Measurements from ENCODE around the gene LSM4. TPM values are rescaled to one million over a fixed set of nuclear protein-coding genes. Genes with fewer than 3 reads are reported as not detected.

Gene LSM4
- total and polyA plus RNA-seq, 2 donors (not counting 3 experiments of a cell fraction or from before 2014, with no cell fraction given): 118 to 119 TPM

GRCh38 chr19:18353378-18354005 is 30.6 kb upstream of the LSM4 start:
- ChIA-PET CTCF (interaction anchor here (0.7 to 2.5 kb wide), 3 partner anchors 33 to 58 kb away, joined by 3 to 11 read pairs (median 4); partner anchors contain the start of gene GDF15), POLR2A (no interaction called here)
- TF ChIP-seq FOS (IDR thresholded peaks at IDR 0.05; ENCODE audit: borderline replicate concordance, insufficient read depth, low read length) (no peak), JUN (IDR thresholded peaks at IDR 0.05; ENCODE audit: borderline replicate concordance, insufficient read depth, insufficient read length, low read depth) (no peak)
- H3K79me2 ChIP-seq (ENCODE audit: control insufficient read depth, insufficient read depth, low read length): no peaks in the 10 kb centered on the region
- no TSS peak for BruUV-seq (replicated peaks)
- H3K4me1 ChIP-seq (ENCODE audit: control insufficient read depth, extremely low read depth, insufficient read depth, low read length): no peaks in the 10 kb centered on the region
- no peak overlapping the region for H2AFZ ChIP-seq (ENCODE audit: low read depth, low read length)
- H3K9me3 ChIP-seq (replicated peaks; ENCODE audit: control insufficient read depth, insufficient read depth, low read length): no peaks in the 10 kb centered on the region
- DNase-seq (ENCODE audit: low read depth, low spot score) (no peak), FAIRE-seq (no peak)
- H4K20me1 ChIP-seq (replicated peaks; ENCODE audit: control insufficient read depth, extremely low read depth, insufficient read depth, low read length): no peaks in the 10 kb centered on the region
- no peak overlapping the region for H3K27ac ChIP-seq (ENCODE audit: insufficient read depth, low read depth, low read length)
- H3K4me3 ChIP-seq (replicated peaks in 1 of 3; ENCODE audit: insufficient read depth in 1 of 3, low read depth in 1 of 3, low read length in 3 of 3): no peak overlapping the region
- no peaks in the 10 kb centered on the region for H3K9me1 ChIP-seq (replicated peaks; ENCODE audit: control insufficient read depth, extremely low read depth, insufficient read depth, low read length)
- H3K36me3 ChIP-seq (ENCODE audit: control insufficient read depth in 2 of 2, extremely low read depth in 1 of 2, insufficient read depth in 2 of 2, low read length in 2 of 2): peaks cover 0 to 10% of the 10 kb centered on the region in 2 experiments
- H3K27me3 ChIP-seq (ENCODE audit: control insufficient read depth in 2 of 2, insufficient read depth in 2 of 2, low read length in 2 of 2): no peaks in the 10 kb centered on the region
- H3K4me2 ChIP-seq (ENCODE audit: insufficient read depth, low read length): no peak overlapping the region
- dilution Hi-C loops (cut with MboI; ENCODE audit: extremely low pct_ligation_motif_present, low sequenced_read_pairs): no loop called here
- intact Hi-C loops (cut with micrococcal nuclease): no loop called here
- H3K9ac ChIP-seq (replicated peaks; ENCODE audit: extremely low read depth, insufficient read depth, low read length): no peak overlapping the region

GRCh38 chr19:18351544-18351943 is 28.7 kb upstream of the LSM4 start:
- Histone ChIP-seq H3K27ac (ENCODE audit: insufficient read depth, low read depth, low read length) (no peak overlapping the region), H3K9ac (replicated peaks; ENCODE audit: extremely low read depth, insufficient read depth, low read length) (no peak overlapping the region), H3K4me1 (ENCODE audit: control insufficient read depth, extremely low read depth, insufficient read depth, low read length) (no peaks in the 10 kb centered on the region), H3K27me3 (ENCODE audit: control insufficient read depth in 2 of 2, insufficient read depth in 2 of 2, low read length in 2 of 2) (no peaks in the 10 kb centered on the region), H3K9me3 (replicated peaks; ENCODE audit: control insufficient read depth, insufficient read depth, low read length) (no peaks in the 10 kb centered on the region), H2AFZ (ENCODE audit: low read depth, low read length) (no peak overlapping the region), H3K4me2 (ENCODE audit: insufficient read depth, low read length) (no peak overlapping the region), H3K4me3 (replicated peaks in 1 of 3; ENCODE audit: insufficient read depth in 1 of 3, low read depth in 1 of 3, low read length in 3 of 3) (no peak overlapping the region), H3K79me2 (ENCODE audit: control insufficient read depth, insufficient read depth, low read length) (no peaks in the 10 kb centered on the region), H3K9me1 (replicated peaks; ENCODE audit: control insufficient read depth, extremely low read depth, insufficient read depth, low read length) (no peaks in the 10 kb centered on the region), H4K20me1 (replicated peaks; ENCODE audit: control insufficient read depth, extremely low read depth, insufficient read depth, low read length) (no peaks in the 10 kb centered on the region), H3K36me3 (ENCODE audit: control insufficient read depth in 2 of 2, extremely low read depth in 1 of 2, insufficient read depth in 2 of 2, low read length in 2 of 2) (peaks cover 0 to 3% of the 10 kb centered on the region in 2 experiments)
- DNase-seq (ENCODE audit: low read depth, low spot score): no peak
- ChIA-PET POLR2A (no interaction called here), CTCF (interaction anchor here (2.7 to 4.1 kb wide), 2 partner anchors 12 to 38 kb away, joined by 18 to 115 read pairs; partner anchors contain the start of gene GDF15)
- no TSS peak for BruUV-seq (replicated peaks)
- dilution Hi-C loops (cut with MboI; ENCODE audit: extremely low pct_ligation_motif_present, low sequenced_read_pairs) (no loop called here), intact Hi-C loops (cut with micrococcal nuclease) (no loop called here)
- TF ChIP-seq FOS (IDR thresholded peaks at IDR 0.05; ENCODE audit: borderline replicate concordance, insufficient read depth, low read length): no peak
- no peak for TF ChIP-seq POLR2AphosphoS5 (IDR thresholded peaks at IDR 0.05; ENCODE audit: insufficient read depth, low read depth, low read length)
- no peak for TF ChIP-seq MAX (IDR thresholded peaks at IDR 0.05; ENCODE audit: insufficient read depth, insufficient read length)
- no peak for TF ChIP-seq POLR2A (IDR thresholded peaks at IDR 0.05; ENCODE audit: low read depth, low read length)
- no peak for TF ChIP-seq JUN (IDR thresholded peaks at IDR 0.05; ENCODE audit: borderline replicate concordance, insufficient read depth, insufficient read length, low read depth)
- no peak for TF ChIP-seq GATA2 (IDR thresholded peaks at IDR 0.05; ENCODE audit: insufficient read depth, insufficient read length, low read depth, low read length)
- TF ChIP-seq MYC (IDR thresholded peaks at IDR 0.05; ENCODE audit: low read depth, low read length): no peak
- no peak for TF ChIP-seq EZH2 (IDR thresholded peaks at IDR 0.05; ENCODE audit: borderline replicate concordance, low read depth, low read length, severe bottlenecking)
- no peak for TF ChIP-seq CTCF (IDR thresholded peaks at IDR 0.05; ENCODE audit: extremely low read depth in 1 of 2, insufficient read depth in 1 of 2, low read depth in 1 of 2, low read length in 2 of 2)
- no peak for FAIRE-seq
